Testis (tissue), 2 donors: Measurements from ENCODE around the gene SLC22A23.

ENCODE experiments used
- CTCF ChIP-seq, 3 experiments: fragments of 450-650 bp in 2 of 3; fragments of 200-600 bp in 1 of 3; sonication (generic) in 1 of 3; IDR thresholded peaks; one replicate each; pipeline ENCODE4 v1.5.1; 2016 to 2019; ENCODE audit warnings: antibody characterized with exemption in 3 of 3, mild to moderate bottlenecking in 2 of 3, moderate library complexity in 1 of 3
- POLR2A ChIP-seq: fragments of 450-650 bp; IDR thresholded peaks from one replicate; pipeline ENCODE4 v1.6.1; 2017; ENCODE audit warnings: antibody characterized with exemption, mild to moderate bottlenecking, moderate library complexity

- no peak for TF ChIP-seq CTCF (IDR thresholded peaks at IDR 0.05)
- TF ChIP-seq POLR2A: no peak
These were observed 127.3 kb downstream of the SLC22A23 start for GRCh38 chr6:3329393-3330051.
